B cell (primary cell): ENCODE data around the gene ASAP3.

Source experiments
- CTCF ChIP-seq: fragments of 200-600 bp; IDR thresholded peaks from one replicate; pipeline ENCODE4 v1.8.0; 2022; ENCODE audit warnings: antibody characterized with exemption, mild to moderate bottlenecking
- EZH2 ChIP-seq: IDR thresholded peaks from 2 replicates; pipeline ENCODE4 v1.6.1; 2012; ENCODE audit warnings: borderline replicate concordance, low read depth, mild to moderate bottlenecking, moderate library complexity, low read length; ENCODE audit not compliant: insufficient read depth, poor library complexity, severe bottlenecking

- TF ChIP-seq CTCF: no peak
- no peak for TF ChIP-seq EZH2
Measured at GRCh38 chr1:23441446-23442148, 42.4 kb downstream of the ASAP3 start.
